ENCODE measurements around the gene DYRK2.

Gene DYRK2

GRCh38 chr12:67676624-67677023, 28.1 kb downstream of the DYRK2 start:
- Histone ChIP-seq H2BK12ac (ENCODE audit: low read length) (no peak overlapping the region), H3K4ac (ENCODE audit: low read length) (no peak overlapping the region), H3K79me1 (ENCODE audit: low read depth, low read length) (no peaks in the 10 kb centered on the region), H2BK15ac (ENCODE audit: low read length) (no peak overlapping the region), H2BK5ac (ENCODE audit: low read length) (no peak overlapping the region), H3K18ac (ENCODE audit: low read length) (no peak overlapping the region), H3K36me3 (replicated peaks in 1 of 2; ENCODE audit: control insufficient read depth in 2 of 2, insufficient read depth in 2 of 2, low read length in 2 of 2) (no peaks in the 10 kb centered on the region), H3K27me3 (ENCODE audit: control insufficient read depth in 3 of 3, insufficient read depth in 3 of 3, low read depth in 1 of 3, low read length in 3 of 3) (no peaks in the 10 kb centered on the region), H3K4me2 (ENCODE audit: insufficient read depth, low read length, poor library complexity, severe bottlenecking) (no peak overlapping the region), H2AK5ac (ENCODE audit: low read depth, low read length) (no peak overlapping the region), H4K8ac (ENCODE audit: low read depth, low read length) (no peak overlapping the region), H2BK120ac (ENCODE audit: low read depth, low read length) (no peak overlapping the region), H3K9me3 (replicated peaks in 1 of 2; ENCODE audit: control insufficient read depth in 2 of 2, insufficient read depth in 1 of 2, low read depth in 1 of 2, low read length in 2 of 2) (peaks cover 5 to 12% of the 10 kb centered on the region in 2 donors), H3K4me1 (ENCODE audit: control insufficient read depth in 2 of 2, insufficient read depth in 1 of 2, low read depth in 1 of 2, low read length in 2 of 2) (no peaks in the 10 kb centered on the region), H3K9ac (ENCODE audit: low read depth, low read length, poor library complexity) (no peak overlapping the region), H3K4me3 (ENCODE audit: low read length in 2 of 2) (no peak overlapping the region), H2AFZ (ENCODE audit: low read length) (no peak overlapping the region), H3K23ac (ENCODE audit: low read depth, low read length, poor library complexity) (no peak overlapping the region), H3K27ac (replicated peaks; ENCODE audit: low read length) (no peak overlapping the region), H4K91ac (ENCODE audit: low read depth, low read length, poor library complexity) (no peak overlapping the region), H3K14ac (ENCODE audit: low read length) (no peak overlapping the region)
- DNase-seq (ENCODE audit: low spot score) = no peak

GRCh38 chr12:67677166-67677565, 28.6 kb downstream of the DYRK2 start:
- Histone ChIP-seq H3K4ac (ENCODE audit: low read length) (no peak overlapping the region), H4K91ac (ENCODE audit: low read depth, low read length, poor library complexity) (no peak overlapping the region), H3K27ac (replicated peaks; ENCODE audit: low read length) (no peak overlapping the region), H3K36me3 (replicated peaks in 1 of 2; ENCODE audit: control insufficient read depth in 2 of 2, insufficient read depth in 2 of 2, low read length in 2 of 2) (no peaks in the 10 kb centered on the region), H3K79me1 (ENCODE audit: low read depth, low read length) (no peaks in the 10 kb centered on the region), H2BK120ac (ENCODE audit: low read depth, low read length) (no peak overlapping the region), H3K4me2 (ENCODE audit: insufficient read depth, low read length, poor library complexity, severe bottlenecking) (no peak overlapping the region), H2AK5ac (ENCODE audit: low read depth, low read length) (no peak overlapping the region), H3K18ac (ENCODE audit: low read length) (no peak overlapping the region), H3K14ac (ENCODE audit: low read length) (no peak overlapping the region), H2BK5ac (ENCODE audit: low read length) (no peak overlapping the region), H3K4me1 (ENCODE audit: control insufficient read depth in 2 of 2, insufficient read depth in 1 of 2, low read depth in 1 of 2, low read length in 2 of 2) (no peaks in the 10 kb centered on the region), H4K8ac (ENCODE audit: low read depth, low read length) (no peak overlapping the region), H3K9ac (ENCODE audit: low read depth, low read length, poor library complexity) (no peak overlapping the region), H2BK12ac (ENCODE audit: low read length) (no peak overlapping the region), H2BK15ac (ENCODE audit: low read length) (no peak overlapping the region), H2AFZ (ENCODE audit: low read length) (no peak overlapping the region), H3K9me3 (replicated peaks in 1 of 2; ENCODE audit: control insufficient read depth in 2 of 2, insufficient read depth in 1 of 2, low read depth in 1 of 2, low read length in 2 of 2) (peaks cover 5 to 12% of the 10 kb centered on the region in 2 donors), H3K27me3 (ENCODE audit: control insufficient read depth in 3 of 3, insufficient read depth in 3 of 3, low read depth in 1 of 3, low read length in 3 of 3) (no peaks in the 10 kb centered on the region), H3K4me3 (ENCODE audit: low read length in 2 of 2) (no peak overlapping the region), H3K23ac (ENCODE audit: low read depth, low read length, poor library complexity) (no peak overlapping the region)
- no CpG with 5 or more reads among the region's 3 CpGs for WGBS, 2 donors (ENCODE audit: extremely low coverage in 2 of 2, insufficient read length in 2 of 2, insufficient replicate concordance in 1 of 2)
- DNase-seq (ENCODE audit: low spot score) = no peak

DNA sequence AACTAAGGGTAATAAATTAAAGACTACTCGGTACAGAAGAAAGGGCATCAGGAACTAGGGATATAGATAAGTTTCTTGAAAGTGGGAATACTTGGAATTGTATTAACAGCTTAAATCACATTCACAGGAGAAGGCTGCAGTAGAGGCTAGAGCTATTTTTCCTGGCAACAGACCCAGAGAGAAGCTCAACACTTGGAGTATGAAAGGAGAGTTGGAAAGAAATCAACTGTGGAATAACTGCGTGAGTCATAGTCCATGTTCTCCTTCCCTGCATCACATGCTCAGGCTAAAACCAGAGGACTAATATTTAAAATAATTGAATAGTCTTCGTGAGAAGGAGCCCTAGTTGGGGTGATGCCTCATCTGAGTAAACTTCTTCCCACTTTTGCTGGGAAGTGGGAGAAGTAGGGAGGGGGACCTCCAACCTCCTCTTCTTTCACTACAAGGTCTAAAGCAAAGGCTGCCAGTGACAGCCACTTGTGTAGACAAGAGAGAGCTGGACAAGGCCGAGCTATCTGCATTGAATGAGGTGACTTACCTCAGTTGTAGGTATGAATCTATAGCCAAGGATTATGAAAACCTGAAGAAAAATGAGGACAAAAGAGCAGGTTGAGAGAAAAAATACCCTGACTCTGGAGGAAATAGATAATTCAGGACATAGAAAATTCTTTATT, 32.7 kb downstream of the DYRK2 start:
- no peak overlapping the region for H2BK5ac ChIP-seq (ENCODE audit: low read length)
- H3K27me3 ChIP-seq (ENCODE audit: control insufficient read depth in 3 of 3, insufficient read depth in 3 of 3, low read depth in 1 of 3, low read length in 3 of 3) = no peaks in the 10 kb centered on the region
- H4K8ac ChIP-seq (ENCODE audit: low read depth, low read length) = no peak overlapping the region
- H3K27ac ChIP-seq (replicated peaks; ENCODE audit: low read length) = no peak overlapping the region
- no peaks in the 10 kb centered on the region for H3K36me3 ChIP-seq (replicated peaks in 1 of 2; ENCODE audit: control insufficient read depth in 2 of 2, insufficient read depth in 2 of 2, low read length in 2 of 2)
- H3K4ac ChIP-seq (ENCODE audit: low read length) = no peak overlapping the region
- no peak overlapping the region for H2BK120ac ChIP-seq (ENCODE audit: low read depth, low read length)
- H3K9me3 ChIP-seq (replicated peaks in 1 of 2; ENCODE audit: control insufficient read depth in 2 of 2, insufficient read depth in 1 of 2, low read depth in 1 of 2, low read length in 2 of 2) = no peaks in the 10 kb centered on the region
- no CpG with 5 or more reads among the region's 4 CpGs for WGBS, 2 donors (ENCODE audit: extremely low coverage in 2 of 2, insufficient read length in 2 of 2, insufficient replicate concordance in 1 of 2)
- no peak overlapping the region for H3K4me3 ChIP-seq (ENCODE audit: low read length in 2 of 2)
- no peak overlapping the region for H3K23ac ChIP-seq (ENCODE audit: low read depth, low read length, poor library complexity)
- H3K4me2 ChIP-seq (ENCODE audit: insufficient read depth, low read length, poor library complexity, severe bottlenecking) = no peak overlapping the region
- no peaks in the 10 kb centered on the region for H3K4me1 ChIP-seq (ENCODE audit: control insufficient read depth in 2 of 2, insufficient read depth in 1 of 2, low read depth in 1 of 2, low read length in 2 of 2)
- H3K79me1 ChIP-seq (ENCODE audit: low read depth, low read length) = no peaks in the 10 kb centered on the region
- H2AK5ac ChIP-seq (ENCODE audit: low read depth, low read length) = no peak overlapping the region
- H2BK12ac ChIP-seq (ENCODE audit: low read length) = no peak overlapping the region
- H3K9ac ChIP-seq (ENCODE audit: low read depth, low read length, poor library complexity) = no peak overlapping the region
- H3K18ac ChIP-seq (ENCODE audit: low read length) = no peak overlapping the region
- H2AFZ ChIP-seq (ENCODE audit: low read length) = no peak overlapping the region
- DNase-seq (ENCODE audit: low spot score) = no peak
- no peak overlapping the region for H2BK15ac ChIP-seq (ENCODE audit: low read length)
- no peak overlapping the region for H3K14ac ChIP-seq (ENCODE audit: low read length)
- H4K91ac ChIP-seq (ENCODE audit: low read depth, low read length, poor library complexity) = no peak overlapping the region

GRCh38 chr12:67681941-67682620, 33.5 kb downstream of the DYRK2 start:
- H3K4me2 ChIP-seq (ENCODE audit: insufficient read depth, low read length, poor library complexity, severe bottlenecking) = no peak overlapping the region
- no peaks in the 10 kb centered on the region for H3K79me1 ChIP-seq (ENCODE audit: low read depth, low read length)
- no peak overlapping the region for H3K4me3 ChIP-seq (ENCODE audit: low read length in 2 of 2)
- H2BK12ac ChIP-seq (ENCODE audit: low read length) = no peak overlapping the region
- H4K8ac ChIP-seq (ENCODE audit: low read depth, low read length) = no peak overlapping the region
- DNase-seq (ENCODE audit: low spot score) = no peak
- H2BK120ac ChIP-seq (ENCODE audit: low read depth, low read length) = no peak overlapping the region
- no peak overlapping the region for H2BK15ac ChIP-seq (ENCODE audit: low read length)
- no peak overlapping the region for H3K23ac ChIP-seq (ENCODE audit: low read depth, low read length, poor library complexity)
- no peak overlapping the region for H3K18ac ChIP-seq (ENCODE audit: low read length)
- H3K9ac ChIP-seq (ENCODE audit: low read depth, low read length, poor library complexity) = no peak overlapping the region
- H4K91ac ChIP-seq (ENCODE audit: low read depth, low read length, poor library complexity) = no peak overlapping the region
- no peaks in the 10 kb centered on the region for H3K4me1 ChIP-seq (ENCODE audit: control insufficient read depth in 2 of 2, insufficient read depth in 1 of 2, low read depth in 1 of 2, low read length in 2 of 2)
- H3K27ac ChIP-seq (replicated peaks; ENCODE audit: low read length) = no peak overlapping the region
- no peak overlapping the region for H3K14ac ChIP-seq (ENCODE audit: low read length)
- no peak overlapping the region for H3K4ac ChIP-seq (ENCODE audit: low read length)
- H2AFZ ChIP-seq (ENCODE audit: low read length) = no peak overlapping the region
- no CpG with 5 or more reads among the region's 1 CpG for WGBS, 2 donors (ENCODE audit: extremely low coverage in 2 of 2, insufficient read length in 2 of 2, insufficient replicate concordance in 1 of 2)
- H3K9me3 ChIP-seq (replicated peaks in 1 of 2; ENCODE audit: control insufficient read depth in 2 of 2, insufficient read depth in 1 of 2, low read depth in 1 of 2, low read length in 2 of 2) = no peaks in the 10 kb centered on the region
- no peaks in the 10 kb centered on the region for H3K27me3 ChIP-seq (ENCODE audit: control insufficient read depth in 3 of 3, insufficient read depth in 3 of 3, low read depth in 1 of 3, low read length in 3 of 3)
- no peaks in the 10 kb centered on the region for H3K36me3 ChIP-seq (replicated peaks in 1 of 2; ENCODE audit: control insufficient read depth in 2 of 2, insufficient read depth in 2 of 2, low read length in 2 of 2)
- no peak overlapping the region for H2AK5ac ChIP-seq (ENCODE audit: low read depth, low read length)
- no peak overlapping the region for H2BK5ac ChIP-seq (ENCODE audit: low read length)
